Muscle layer of duodenum (tissue), 2 donors: ENCODE results near the gene TMEM19.
"Not testable (repeated sequence)": the region's sequence is repeated elsewhere in the genome, so short reads cannot be mapped to it uniquely, and the experiment has no call there.

Source experiments
- H3K27ac ChIP-seq: one replicate; pipeline ENCODE4 v1.7.0; 2013; ENCODE audit warnings: mild to moderate bottlenecking, low read length
- H3K27me3 ChIP-seq: one replicate; pipeline ENCODE4 v1.7.0; 2013; ENCODE audit warnings: low read depth, mild to moderate bottlenecking, control low read depth, low read length
- H3K36me3 ChIP-seq, 2 donors: one replicate each; pipeline ENCODE4 v1.7.0; 2013; ENCODE audit warnings: low read length in 2 of 2, control low read depth in 1 of 2, mild to moderate bottlenecking in 1 of 2; ENCODE audit not compliant: insufficient read depth in 2 of 2, control insufficient read depth in 1 of 2
- H3K4me1 ChIP-seq, 2 donors: one replicate each; pipeline ENCODE4 v1.7.0; 2013; ENCODE audit warnings: low read length in 2 of 2, mild to moderate bottlenecking in 2 of 2, control low read depth in 1 of 2, moderate library complexity in 1 of 2; ENCODE audit not compliant: insufficient read depth in 2 of 2, control insufficient read depth in 1 of 2
- H3K4me3 ChIP-seq, 2 donors: one replicate each; pipeline ENCODE4 v1.7.0; 2013; ENCODE audit warnings: low read length in 2 of 2, low read depth in 1 of 2, mild to moderate bottlenecking in 1 of 2
- H3K9me3 ChIP-seq, 2 donors: one replicate each; pipeline ENCODE4 v1.7.0; 2013; ENCODE audit warnings: low read length in 2 of 2, control low read depth in 1 of 2, mild to moderate bottlenecking in 1 of 2; ENCODE audit not compliant: control insufficient read depth in 1 of 2
- donor health status: healthy.

Gene TMEM19

DNA sequence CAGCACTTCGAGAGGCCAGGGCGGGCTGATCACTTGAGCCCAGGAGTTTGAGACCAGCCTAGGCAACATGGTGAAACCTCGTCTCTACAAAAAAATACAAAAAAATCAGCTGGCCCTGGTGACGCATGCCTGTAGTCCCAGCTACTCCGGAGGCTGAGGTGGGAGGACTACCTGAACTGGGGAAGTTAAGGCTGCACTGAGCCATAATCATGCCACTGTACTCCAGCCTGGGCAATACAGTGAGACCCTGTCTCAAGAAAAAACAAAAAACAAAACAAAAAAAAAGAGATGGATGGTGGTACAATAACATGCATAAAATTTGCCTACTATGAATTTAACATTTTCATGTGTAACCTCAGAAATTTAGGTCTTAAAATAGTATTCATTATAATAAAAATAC is 19.6 kb upstream of the TMEM19 start:
- Histone ChIP-seq H3K27me3 (no peaks in the 10 kb centered on the region), H3K4me3 (no peak overlapping the region), H3K4me1 (peaks cover 7 to 13% of the 10 kb centered on the region in 2 donors), H3K27ac (no peak overlapping the region), H3K9me3 (no peaks in the 10 kb centered on the region), H3K36me3 (peaks cover 0 to 8% of the 10 kb centered on the region in 2 donors)

DNA sequence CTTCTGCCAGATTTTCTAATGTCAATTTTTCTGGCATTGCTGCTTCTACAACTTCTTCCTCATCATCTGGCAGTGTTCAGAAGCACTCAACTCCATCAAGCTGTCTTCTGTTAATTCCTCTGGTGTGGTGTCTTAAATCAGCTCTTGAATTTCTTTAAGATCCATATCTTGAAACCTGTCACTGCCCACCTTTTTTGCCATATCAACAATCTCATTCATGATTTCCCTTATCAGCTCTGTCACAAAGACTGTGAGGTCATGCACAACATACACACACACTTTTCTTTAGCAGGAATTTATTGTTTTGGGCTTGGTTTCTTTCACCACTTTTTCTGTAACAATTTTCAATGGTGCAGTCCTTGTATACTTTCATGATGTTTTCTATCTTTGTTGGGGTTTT is 14.6 kb upstream of the TMEM19 start:
- Histone ChIP-seq H3K9me3 (no peaks in the 10 kb centered on the region), H3K27me3 (no peaks in the 10 kb centered on the region), H3K27ac (no peak overlapping the region), H3K4me1 (no peaks in the 10 kb centered on the region), H3K36me3 (no peaks in the 10 kb centered on the region), H3K4me3 (no peak overlapping the region)

GRCh38 chr12:71671816-71672215 is 14.1 kb upstream of the TMEM19 start:
- Histone ChIP-seq H3K27ac (no peak overlapping the region), H3K27me3 (no peaks in the 10 kb centered on the region), H3K4me3 (no peak overlapping the region)

DNA sequence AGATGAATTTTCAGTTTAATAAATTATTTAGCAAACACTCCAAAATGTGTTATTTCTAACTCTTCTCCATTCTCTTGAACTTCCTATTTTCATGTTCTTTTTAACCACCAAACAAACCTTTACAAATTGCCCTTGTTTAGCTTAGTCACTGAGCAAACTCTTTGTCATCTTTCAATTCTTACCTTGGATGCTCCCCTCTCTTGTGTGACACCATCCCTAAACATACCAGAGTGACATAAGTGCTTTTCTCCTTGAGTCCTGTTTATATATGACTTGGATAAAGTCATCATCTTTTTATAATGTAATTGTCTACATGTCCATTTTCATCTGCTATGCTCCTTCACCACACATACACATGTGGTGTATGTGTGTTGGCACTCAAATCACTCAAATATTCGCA is 3.4 kb upstream of the TMEM19 start:
- Histone ChIP-seq H3K36me3 (no peaks in the 10 kb centered on the region), H3K27me3 (no peaks in the 10 kb centered on the region), H3K9me3 (no peaks in the 10 kb centered on the region), H3K4me3 (no peak overlapping the region), H3K4me1 (peaks cover 0 to 8% of the 10 kb centered on the region in 2 donors), H3K27ac (no peak overlapping the region)

More at GRCh38 chr12:71671816-71672215, 14.1 kb upstream of the TMEM19 start:
- Histone ChIP-seq H3K36me3 (no peaks in the 10 kb centered on the region), H3K4me1 (no peaks in the 10 kb centered on the region), H3K9me3 (no peaks in the 10 kb centered on the region)

- no peak overlapping the region for H3K27ac ChIP-seq
- peaks cover 3 to 19% of the 10 kb centered on the region in 2 donors for H3K4me1 ChIP-seq
- no peaks in the 10 kb centered on the region for H3K27me3 ChIP-seq
- H3K4me3 ChIP-seq, result no peak overlapping the region
- no peaks in the 10 kb centered on the region for H3K9me3 ChIP-seq
- no peaks in the 10 kb centered on the region for H3K36me3 ChIP-seq
These were observed 2.2 kb upstream of the TMEM19 start for GRCh38 chr12:71683633-71684032.

DNA sequence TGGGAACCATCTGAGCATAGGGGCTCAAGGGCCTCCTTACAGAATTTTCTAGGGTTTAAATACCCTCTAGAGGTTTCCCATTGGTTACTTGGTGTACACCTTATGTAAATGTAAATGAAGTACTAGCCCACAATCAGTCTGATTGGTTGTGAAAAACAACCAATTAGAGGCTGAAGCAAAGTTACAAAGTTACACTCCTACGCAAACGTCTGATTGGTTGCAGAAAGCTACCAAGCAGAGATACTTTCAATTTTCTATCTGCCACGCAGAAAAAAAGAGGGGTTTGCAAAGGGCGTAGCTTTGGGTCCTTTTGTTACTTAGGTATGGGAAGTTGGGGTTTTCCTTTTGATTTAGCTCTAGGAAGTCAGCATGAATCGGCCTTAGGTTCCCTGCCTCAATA is 1.8 kb upstream of the TMEM19 start:
- no peaks in the 10 kb centered on the region for H3K9me3 ChIP-seq
- H3K36me3 ChIP-seq, result no peaks in the 10 kb centered on the region
- H3K27me3 ChIP-seq, result no peaks in the 10 kb centered on the region
- no peak overlapping the region for H3K27ac ChIP-seq
- H3K4me1 ChIP-seq, result peaks cover 4 to 19% of the 10 kb centered on the region in 2 donors
- H3K4me3 ChIP-seq, result no peak overlapping the region

GRCh38 chr12:71685312-71685906 is 473 bp upstream of the TMEM19 start:
- peak overlapping the region; percentile 86 to 98 for H3K4me3 ChIP-seq
- H3K27ac ChIP-seq, result peak overlapping the region; percentile 83
- no peaks in the 10 kb centered on the region for H3K36me3 ChIP-seq
- H3K9me3 ChIP-seq, result no peaks in the 10 kb centered on the region
- peaks cover 4 to 19% of the 10 kb centered on the region in 2 donors for H3K4me1 ChIP-seq
- no peaks in the 10 kb centered on the region for H3K27me3 ChIP-seq

DNA sequence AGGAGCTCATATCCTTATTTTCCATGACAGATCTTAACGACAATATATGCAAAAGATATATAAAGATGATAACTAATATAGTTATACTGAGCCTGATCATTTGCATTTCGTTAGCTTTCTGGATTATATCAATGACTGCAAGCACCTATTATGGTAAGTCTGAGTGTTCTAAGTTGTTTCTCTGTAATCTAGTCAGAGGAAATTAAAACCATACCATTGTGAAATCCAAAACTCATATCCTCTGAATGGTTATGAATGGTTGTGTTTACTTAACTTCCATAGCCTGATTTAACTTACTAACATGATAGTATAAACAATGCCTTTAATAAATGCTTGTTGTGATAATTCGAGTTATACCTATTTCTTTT is 760 bp downstream of the TMEM19 start:
- no peaks in the 10 kb centered on the region for H3K27me3 ChIP-seq
- peak overlapping the region; percentile 86 to 98 for H3K4me3 ChIP-seq
- H3K36me3 ChIP-seq, result no peaks in the 10 kb centered on the region
- peaks cover 4 to 19% of the 10 kb centered on the region in 2 donors for H3K4me1 ChIP-seq
- peak overlapping the region; percentile 83 for H3K27ac ChIP-seq
- no peaks in the 10 kb centered on the region for H3K9me3 ChIP-seq

DNA sequence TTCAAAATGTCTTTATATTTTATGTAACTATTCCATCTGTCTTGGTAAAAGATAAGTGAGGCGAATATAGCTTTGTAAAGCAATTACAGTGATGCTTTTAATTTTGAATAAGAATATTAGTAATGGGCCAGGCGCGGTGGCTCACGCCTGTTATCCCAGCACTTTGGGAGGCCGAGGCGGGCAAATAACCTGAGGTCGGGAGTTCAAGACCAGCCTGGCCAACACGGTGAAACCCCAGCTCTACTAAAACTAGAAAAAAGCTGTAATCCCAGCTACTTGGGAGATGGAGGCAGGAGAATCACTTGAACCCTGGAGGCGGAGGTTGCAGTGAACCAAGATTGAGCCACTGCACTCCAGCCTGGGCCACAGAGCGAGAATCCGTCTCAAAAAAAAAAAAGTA is 1.3 kb downstream of the TMEM19 start:
- peak overlapping the region; percentile 83 for H3K27ac ChIP-seq

GRCh38 chr12:71688961-71689570 is 3.2 kb downstream of the TMEM19 start:
- Histone ChIP-seq H3K36me3 (no peaks in the 10 kb centered on the region), H3K4me3 (peak overlapping the region in 1 of 2 donors; percentile 24), H3K9me3 (no peaks in the 10 kb centered on the region), H3K27me3 (no peaks in the 10 kb centered on the region), H3K4me1 (peaks cover 5 to 22% of the 10 kb centered on the region in 2 donors), H3K27ac (peak overlapping the region; percentile 83)

More for the DNA sequence above, 1.3 kb downstream of the TMEM19 start:
- peaks cover 4 to 19% of the 10 kb centered on the region in 2 donors for H3K4me1 ChIP-seq
- peak overlapping the region; percentile 86 to 98 for H3K4me3 ChIP-seq
- not testable (repeated sequence) for H3K9me3 ChIP-seq, H3K27me3 ChIP-seq, H3K36me3 ChIP-seq

DNA sequence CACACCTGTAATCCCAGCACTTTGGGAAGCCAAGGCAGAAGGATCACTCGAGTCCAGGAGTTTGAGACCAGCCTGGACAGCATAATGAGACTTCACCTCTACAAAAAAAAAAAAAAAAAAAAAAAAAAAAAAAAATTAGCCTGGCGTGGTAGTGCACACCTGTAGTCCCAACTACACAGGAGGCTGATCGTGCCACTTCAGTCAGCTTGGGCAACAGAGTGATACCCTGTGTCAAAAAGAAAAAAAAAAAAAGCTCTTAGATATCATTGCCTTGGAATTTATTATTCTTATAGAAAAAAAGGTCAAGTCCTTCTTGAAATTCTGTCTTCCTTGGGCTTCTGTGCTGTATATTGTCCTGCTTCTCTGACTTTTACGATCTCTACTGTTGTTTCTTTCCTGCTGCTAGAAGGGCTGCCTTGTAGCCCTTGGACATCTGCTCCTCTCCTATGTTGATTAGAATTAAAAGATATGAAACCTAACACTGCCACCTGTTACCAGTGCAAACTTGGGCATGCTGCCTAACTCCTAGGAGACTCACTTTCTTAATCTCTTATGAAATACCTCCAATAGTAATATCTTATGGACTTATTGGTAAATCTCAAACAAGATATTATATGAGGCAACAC is 5.7 kb downstream of the TMEM19 start:
- no peaks in the 10 kb centered on the region for H3K9me3 ChIP-seq
- no peaks in the 10 kb centered on the region for H3K27me3 ChIP-seq
- peaks cover 0 to under 1% of the 10 kb centered on the region in 2 donors for H3K36me3 ChIP-seq
- no peak overlapping the region for H3K27ac ChIP-seq
- no peak overlapping the region for H3K4me3 ChIP-seq
- peaks cover 7 to 25% of the 10 kb centered on the region in 2 donors for H3K4me1 ChIP-seq
